Neutrophil (primary cell): ENCODE data around the gene PANK3.

Experiments
- H3K27ac ChIP-seq: fragments of 200-600 bp; sonication (generic); 2 replicates; pipeline ENCODE4 v1.5.1; 2016; ENCODE audit warnings: mild to moderate bottlenecking, moderate library complexity
- H3K27me3 ChIP-seq: fragments of 200-600 bp; sonication (generic); 2 replicates; pipeline ENCODE4 v1.6.0; 2016; ENCODE audit warnings: mild to moderate bottlenecking
- H3K36me3 ChIP-seq: fragments of 200-600 bp; sonication (generic); 2 replicates; pipeline ENCODE4 v1.5.1; 2017
- H3K4me1 ChIP-seq, 2 experiments: fragments of 200-600 bp in 1 of 2; sonication (generic) in 1 of 2; 1 replicate in 1 of 2; 2 replicates in 1 of 2; pipeline versions ENCODE4 v1.5.1 to v1.6.1; 2013 to 2016; ENCODE audit warnings: low read depth in 1 of 2, low read length in 1 of 2, mild to moderate bottlenecking in 1 of 2, moderate library complexity in 1 of 2; ENCODE audit not compliant: control insufficient read depth in 1 of 2, insufficient read depth in 1 of 2
- H3K4me3 ChIP-seq, 2 experiments: fragments of 200-600 bp in 1 of 2; sonication (generic) in 1 of 2; 1 replicate in 1 of 2; 2 replicates in 1 of 2; pipeline ENCODE4 v1.5.1; 2013 to 2016; ENCODE audit warnings: low read depth in 1 of 2, low read length in 1 of 2, mild to moderate bottlenecking in 1 of 2, moderate library complexity in 1 of 2
- H3K9me3 ChIP-seq: fragments of 200-600 bp; sonication (generic); 2 replicates; pipeline ENCODE4 v1.5.1; 2016
- CTCF ChIP-seq: fragments of 200-600 bp; sonication (generic); IDR thresholded peaks from 2 replicates; pipeline ENCODE4 v1.5.1; 2016; ENCODE audit warnings: antibody characterized with exemption

Gene PANK3

GRCh38 chr5:168562279-168562678 is 16.9 kb downstream of the PANK3 start:
- no peaks in the 10 kb centered on the region for H3K27me3 ChIP-seq
- no peak overlapping the region for H3K27ac ChIP-seq
- H3K9me3 ChIP-seq, result no peaks in the 10 kb centered on the region
- TF ChIP-seq CTCF, result no peak
- peaks cover 63% of the 10 kb centered on the region for H3K36me3 ChIP-seq
- H3K4me3 ChIP-seq, result no peak overlapping the region
- no peaks in the 10 kb centered on the region for H3K4me1 ChIP-seq

GRCh38 chr5:168557389-168557788 is 21.8 kb downstream of the PANK3 start:
- Histone ChIP-seq H3K27ac (no peak overlapping the region), H3K27me3 (no peaks in the 10 kb centered on the region), H3K4me3 (no peak overlapping the region), H3K36me3 (peaks cover 57% of the 10 kb centered on the region), H3K9me3 (no peaks in the 10 kb centered on the region), H3K4me1 (no peaks in the 10 kb centered on the region)
- no peak for TF ChIP-seq CTCF

DNA sequence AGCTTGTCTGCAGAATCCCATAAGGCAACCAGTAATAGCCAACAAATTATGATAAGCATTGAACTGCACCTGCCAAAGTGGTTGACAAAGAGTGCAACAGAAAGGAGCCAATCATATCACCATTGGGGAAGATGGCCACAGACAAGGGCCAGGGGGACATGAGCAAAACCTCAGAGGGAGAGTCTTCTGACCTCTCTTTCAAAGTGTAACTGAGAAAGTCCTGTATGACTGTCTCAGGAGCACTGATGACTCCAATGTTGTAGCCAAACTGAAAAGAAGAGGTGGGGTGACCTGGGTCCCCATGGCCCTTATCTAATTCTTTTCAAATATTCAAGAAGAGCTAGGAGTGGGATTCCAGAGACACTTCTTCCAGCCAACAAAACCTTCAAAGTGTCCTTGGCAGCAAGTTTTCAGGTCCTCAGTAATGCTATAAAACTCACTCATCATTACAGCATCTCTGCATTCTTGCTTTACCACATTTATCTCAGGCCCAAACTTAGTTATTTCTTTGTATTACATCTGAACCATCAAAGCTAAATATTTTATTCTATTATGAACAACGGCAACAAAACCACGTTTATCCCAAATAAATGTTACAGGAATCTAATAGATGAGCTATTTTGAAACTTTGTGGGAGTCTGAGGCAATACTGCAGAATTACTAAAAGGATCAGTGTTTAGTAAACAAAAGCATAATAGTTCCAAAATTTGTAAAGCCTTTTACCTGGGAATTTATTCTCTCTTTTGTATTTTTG is 25.6 kb downstream of the PANK3 start:
- no peak overlapping the region for H3K4me3 ChIP-seq
- no peak for TF ChIP-seq CTCF
- H3K27me3 ChIP-seq, result no peaks in the 10 kb centered on the region
- no peaks in the 10 kb centered on the region for H3K4me1 ChIP-seq
- peaks cover 32% of the 10 kb centered on the region for H3K36me3 ChIP-seq
- H3K9me3 ChIP-seq, result no peaks in the 10 kb centered on the region
- no peak overlapping the region for H3K27ac ChIP-seq

DNA sequence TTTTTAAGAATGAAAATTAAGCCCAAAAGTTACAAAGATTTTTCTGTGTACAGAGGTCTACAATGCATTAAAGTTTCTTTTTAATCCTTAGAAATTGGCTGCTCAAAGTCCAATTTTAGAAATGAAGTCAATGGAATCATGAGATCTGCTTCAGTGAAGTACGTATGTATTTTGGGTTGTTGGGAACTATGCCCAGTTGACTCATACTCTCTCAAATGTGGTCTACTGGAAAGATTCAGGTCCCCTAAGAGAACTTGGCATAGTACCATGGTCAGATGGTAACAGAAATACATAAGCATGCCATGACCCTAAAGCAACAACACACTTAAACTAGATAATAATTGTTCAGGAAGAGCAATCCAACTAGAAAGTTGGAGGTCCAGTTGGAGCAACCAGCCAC is 27.0 kb downstream of the PANK3 start:
- Histone ChIP-seq H3K27me3 (no peaks in the 10 kb centered on the region), H3K36me3 (peaks cover 18% of the 10 kb centered on the region), H3K4me1 (no peaks in the 10 kb centered on the region), H3K27ac (no peak overlapping the region), H3K4me3 (no peak overlapping the region), H3K9me3 (no peaks in the 10 kb centered on the region)
- TF ChIP-seq CTCF, result no peak

DNA sequence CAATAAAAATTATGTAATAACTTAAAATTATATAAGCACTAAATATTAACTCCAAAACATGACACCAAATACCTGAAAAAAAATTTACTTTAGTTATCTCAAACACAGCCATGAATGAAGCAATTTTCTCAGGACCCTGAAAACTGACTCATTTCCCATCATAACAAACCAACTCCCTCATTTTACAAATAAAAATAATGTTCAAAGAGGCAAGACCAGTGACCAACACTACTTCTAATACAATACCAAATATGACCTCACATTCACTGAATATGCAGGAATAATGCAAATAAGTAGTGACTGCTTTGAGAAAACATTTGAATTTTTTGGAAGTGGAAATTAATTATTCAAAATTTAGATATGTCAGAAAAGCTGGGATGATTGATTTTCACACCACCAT is 28.5 kb downstream of the PANK3 start:
- Histone ChIP-seq H3K9me3 (no peaks in the 10 kb centered on the region), H3K27ac (no peak overlapping the region), H3K4me3 (no peak overlapping the region), H3K27me3 (no peaks in the 10 kb centered on the region), H3K4me1 (no peaks in the 10 kb centered on the region), H3K36me3 (peaks cover 16% of the 10 kb centered on the region)
- no peak for TF ChIP-seq CTCF
